HuH-7 (cell line): ENCODE data around the gene TSC22D4.

Experiments used
- DNase-seq: peaks from one replicate; pipeline ENCODE4 v3.0.0; 2011; ENCODE audit warnings: low spot score

The TSC22D4 gene

DNA sequence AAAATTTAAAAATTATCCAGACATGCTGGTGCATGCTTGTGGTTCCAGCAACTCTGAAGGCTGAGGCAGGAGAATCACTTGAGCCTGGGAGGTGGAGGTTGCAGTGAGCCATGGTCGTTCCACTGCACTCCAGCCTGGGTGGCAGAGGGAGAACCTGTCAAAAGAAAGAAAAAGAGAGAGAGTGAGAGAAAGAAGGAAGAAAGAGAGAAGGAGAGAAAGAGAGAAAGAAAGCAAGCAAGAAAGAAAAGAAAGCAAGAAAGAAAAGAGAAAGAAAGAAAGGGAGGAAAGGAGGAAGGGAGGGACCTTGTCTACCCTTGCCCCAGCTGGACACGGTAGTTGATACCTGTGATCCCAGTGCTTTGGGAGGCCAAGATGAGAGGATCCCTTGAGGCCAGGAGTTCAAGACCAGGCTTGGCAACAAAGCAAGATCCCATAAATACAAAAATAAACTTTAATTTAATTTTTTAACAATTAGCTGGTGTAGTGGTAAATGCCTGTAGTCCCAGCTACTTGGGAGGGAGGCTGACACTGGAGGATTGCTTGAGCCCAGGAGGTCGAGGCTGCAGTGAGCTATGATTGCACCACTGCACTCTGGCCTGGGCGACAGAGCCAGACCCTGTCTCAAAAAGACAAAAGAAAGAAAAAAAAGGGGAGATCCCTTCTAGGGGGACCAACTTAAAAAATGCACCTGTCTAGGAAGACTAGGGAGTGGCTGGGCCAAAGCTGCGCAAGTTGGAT is 13.9 kb upstream of the TSC22D4 start:
- no peak for DNase-seq

DNA sequence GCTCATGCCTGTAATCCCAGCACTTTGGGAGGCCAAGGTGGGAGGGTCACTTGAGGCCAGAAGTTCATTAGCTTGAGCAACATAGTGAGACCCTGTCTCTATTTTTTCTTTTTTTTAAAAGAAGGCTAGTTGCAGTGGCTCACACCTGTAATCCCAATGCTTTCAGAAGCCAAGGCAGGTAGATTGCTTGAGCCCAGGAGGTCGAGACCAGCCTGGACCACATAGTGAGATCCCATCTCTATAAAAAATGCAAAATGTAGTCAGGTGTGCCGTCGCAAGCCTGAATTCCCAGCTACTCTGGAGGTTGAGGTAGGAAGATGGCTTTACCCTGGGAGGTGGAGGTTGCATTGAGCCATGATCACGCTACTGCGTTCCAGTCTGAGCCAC is 12.2 kb upstream of the TSC22D4 start:
- no peak for DNase-seq

DNA sequence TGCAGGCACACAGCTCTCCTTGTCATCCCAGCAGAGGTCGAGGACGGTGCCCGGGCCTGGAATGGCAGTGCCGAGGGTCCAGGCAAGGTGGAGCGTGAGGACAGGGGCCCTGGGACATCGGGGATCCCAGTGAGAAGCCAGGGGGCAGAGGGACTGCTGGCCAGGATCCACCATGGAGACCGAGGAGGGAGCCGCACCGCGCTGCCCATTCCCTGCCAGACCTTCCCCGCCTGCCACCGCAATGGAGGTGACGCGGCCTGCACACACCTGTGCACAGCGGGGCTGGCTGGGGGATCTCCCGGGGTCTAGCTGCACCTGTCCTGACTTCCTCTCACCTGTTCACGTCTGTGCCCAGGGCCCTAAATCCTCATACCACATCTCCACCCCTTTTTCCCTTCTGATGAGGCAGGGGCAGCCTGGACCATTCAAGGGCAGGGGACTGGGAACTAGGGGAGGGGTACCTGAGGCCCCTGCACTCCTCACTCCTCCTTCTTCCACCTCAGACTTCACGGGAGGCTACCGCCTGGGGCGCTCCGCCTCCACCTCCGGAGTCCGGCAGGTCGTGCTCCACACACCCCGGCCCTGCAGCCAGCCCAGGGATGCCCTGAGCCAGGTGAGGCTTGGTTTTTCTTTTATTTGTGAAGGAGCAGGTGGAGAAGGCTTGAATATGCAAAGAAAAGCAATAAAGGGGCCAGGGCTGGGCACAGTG is 11.6 kb upstream of the TSC22D4 start:
- DNase-seq, result no peak

DNA sequence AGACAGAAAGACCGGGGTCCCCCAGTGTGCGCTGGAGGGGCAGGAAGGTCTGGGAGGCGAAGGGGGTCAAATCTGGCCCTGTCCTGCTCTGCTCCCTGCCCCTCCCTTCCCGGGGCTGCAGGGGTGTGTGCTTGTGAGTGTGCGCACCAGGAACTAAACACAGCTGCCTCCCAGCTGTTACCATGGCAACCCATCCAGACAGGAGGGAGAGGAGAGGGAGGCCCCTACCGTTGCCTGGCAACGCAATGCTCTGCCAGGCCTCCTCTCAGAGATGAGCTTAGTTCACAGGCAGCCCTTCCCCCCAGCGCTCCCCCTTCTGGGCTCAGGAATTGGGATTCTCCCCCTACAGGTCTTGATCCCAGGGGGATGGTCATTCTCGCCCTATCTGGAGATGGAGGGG is 10.8 kb upstream of the TSC22D4 start:
- DNase-seq, result peak; percentile 74

DNA sequence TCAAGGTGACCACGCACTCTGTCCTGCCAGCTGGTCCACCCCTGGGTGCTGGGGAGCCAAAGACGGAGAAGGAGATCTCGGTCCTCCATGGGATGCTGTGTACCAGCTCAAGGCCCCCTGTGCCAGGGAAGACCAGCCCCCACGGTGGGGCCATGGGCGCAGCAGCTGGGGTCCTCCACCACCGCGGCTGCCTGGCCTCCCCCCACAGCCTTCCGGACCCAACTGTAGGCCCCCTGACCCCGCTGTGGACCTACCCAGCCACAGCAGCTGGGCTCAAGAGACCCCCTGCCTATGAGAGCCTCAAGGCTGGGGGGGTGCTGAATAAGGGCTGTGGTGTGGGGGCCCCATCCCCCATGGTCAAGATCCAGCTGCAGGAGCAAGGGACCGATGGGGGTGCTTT is 10.1 kb upstream of the TSC22D4 start:
- peak; percentile 6 for DNase-seq

DNA sequence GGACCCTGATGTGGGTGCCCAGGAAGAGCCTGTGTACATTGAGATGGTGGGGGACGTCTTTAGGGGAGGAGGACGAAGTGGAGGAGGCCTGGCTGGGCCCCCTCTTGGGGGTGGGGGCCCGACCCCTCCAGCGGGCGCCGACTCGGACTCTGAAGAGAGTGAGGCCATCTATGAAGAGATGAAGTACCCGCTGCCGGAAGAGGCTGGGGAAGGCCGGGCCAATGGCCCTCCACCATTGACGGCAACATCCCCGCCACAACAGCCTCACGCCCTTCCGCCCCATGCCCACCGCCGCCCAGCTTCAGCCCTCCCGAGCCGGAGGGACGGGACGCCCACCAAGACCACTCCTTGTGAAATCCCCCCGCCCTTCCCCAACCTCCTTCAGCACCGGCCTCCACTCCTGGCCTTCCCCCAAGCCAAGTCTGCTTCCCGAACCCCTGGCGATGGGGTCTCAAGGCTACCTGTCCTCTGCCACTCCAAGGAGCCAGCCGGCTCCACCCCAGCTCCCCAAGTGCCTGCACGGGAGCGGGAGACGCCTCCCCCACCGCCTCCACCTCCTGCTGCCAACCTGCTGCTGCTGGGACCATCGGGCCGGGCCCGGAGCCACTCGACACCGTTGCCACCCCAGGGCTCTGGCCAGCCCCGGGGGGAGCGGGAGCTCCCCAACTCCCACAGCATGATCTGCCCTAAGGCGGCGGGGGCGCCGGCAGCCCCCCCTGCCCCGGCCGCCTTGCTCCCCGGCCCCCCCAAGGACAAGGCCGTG is 9.5 kb upstream of the TSC22D4 start:
- peak; percentile 5 for DNase-seq

DNA sequence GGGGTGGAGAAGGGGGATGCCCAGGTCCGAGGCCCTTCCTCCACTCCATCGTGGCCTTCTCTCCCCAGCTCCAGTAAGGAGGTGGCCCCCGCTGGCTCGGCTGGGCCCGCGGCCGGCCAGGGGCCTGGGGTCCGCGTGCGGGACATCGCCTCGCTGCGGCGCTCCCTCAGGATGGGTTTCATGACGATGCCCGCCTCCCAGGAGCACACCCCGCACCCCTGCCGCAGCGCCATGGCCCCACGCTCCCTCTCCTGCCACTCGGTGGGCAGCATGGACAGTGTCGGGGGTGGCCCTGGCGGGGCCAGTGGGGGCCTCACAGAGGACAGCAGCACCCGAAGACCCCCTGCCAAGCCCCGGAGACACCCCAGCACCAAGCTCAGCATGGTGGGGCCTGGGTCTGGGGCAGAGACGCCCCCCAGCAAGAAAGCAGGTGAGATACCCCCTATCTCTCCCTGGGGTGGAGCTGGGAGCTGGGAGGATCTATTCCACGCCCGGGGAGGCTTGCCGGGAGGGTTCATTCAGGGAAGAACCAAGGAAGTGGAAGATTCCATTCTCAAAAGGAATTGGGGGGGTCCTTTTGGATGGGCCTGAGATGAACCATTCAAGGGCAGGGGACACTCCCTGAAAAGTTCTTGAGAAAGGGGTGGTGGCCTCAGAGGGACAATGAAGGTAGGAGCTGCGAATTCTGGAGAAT is 7.9 kb upstream of the TSC22D4 start:
- peak; percentile 47 for DNase-seq

DNA sequence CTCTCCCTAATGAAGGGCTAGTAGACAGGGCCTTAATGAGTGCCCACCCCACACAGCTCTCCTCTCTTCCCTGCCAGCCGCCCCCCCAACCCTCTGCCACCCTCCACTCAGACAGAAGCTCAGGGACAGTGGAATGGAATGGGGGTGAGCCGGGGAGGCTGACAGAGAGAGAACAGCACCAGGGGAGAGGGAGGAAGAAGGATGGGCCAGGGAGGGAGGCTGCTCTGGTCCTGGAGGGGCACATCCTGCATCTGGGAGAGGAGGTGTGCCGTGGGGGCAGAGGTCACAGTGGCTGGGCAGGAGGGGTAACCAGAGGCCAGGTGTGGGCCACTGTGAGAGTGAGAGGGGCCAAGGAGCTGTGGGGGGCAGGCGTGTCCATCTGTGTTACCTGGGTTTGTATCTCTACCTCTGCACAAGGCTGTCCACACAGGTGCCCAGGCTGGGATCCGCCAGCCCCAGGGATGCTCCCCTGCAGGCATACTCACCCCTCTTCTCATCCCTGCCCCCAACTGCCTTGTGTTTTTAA is 7.2 kb upstream of the TSC22D4 start:
- DNase-seq, result peak; percentile 20

DNA sequence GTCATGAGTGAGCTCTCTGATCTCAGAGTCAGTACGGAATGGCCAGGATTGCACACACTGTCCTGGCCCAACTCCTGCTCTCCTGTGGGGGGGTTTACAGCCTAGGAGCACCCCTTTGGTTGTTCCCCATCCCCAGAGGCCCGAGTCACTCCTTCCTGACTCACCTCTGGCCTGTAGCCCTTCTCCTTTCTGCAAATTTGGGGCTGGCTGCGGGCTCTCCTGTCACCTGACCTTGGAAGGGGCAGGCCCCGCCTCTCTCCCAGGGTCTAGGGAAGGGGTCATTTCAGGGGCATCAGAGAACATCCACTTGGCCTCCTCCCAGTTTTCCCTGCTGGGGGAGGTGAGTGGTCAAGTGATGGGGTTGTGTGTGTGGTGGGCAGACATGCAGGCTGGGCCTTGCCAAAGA is 6.5 kb upstream of the TSC22D4 start:
- DNase-seq, result peak; percentile 28

DNA sequence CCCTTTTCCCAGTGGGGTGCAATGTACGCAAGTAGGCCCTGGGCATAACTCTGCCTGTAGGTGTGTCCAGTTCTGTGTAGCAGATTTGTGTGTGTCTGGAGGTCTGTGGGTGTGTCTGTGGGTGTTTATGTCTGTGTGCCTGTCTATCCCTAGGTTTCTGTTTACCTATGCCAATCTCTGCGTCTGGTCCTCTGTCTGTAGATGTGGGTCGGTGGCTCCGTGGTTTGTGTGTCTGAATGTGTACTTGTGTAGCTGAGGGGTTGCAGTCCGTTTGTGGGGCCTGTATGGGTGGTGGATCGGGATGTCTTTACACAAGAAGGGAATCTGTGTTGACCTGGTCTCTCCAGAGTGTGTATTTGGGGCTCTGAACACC is 5.6 kb upstream of the TSC22D4 start:
- DNase-seq, result peak; percentile 18

DNA sequence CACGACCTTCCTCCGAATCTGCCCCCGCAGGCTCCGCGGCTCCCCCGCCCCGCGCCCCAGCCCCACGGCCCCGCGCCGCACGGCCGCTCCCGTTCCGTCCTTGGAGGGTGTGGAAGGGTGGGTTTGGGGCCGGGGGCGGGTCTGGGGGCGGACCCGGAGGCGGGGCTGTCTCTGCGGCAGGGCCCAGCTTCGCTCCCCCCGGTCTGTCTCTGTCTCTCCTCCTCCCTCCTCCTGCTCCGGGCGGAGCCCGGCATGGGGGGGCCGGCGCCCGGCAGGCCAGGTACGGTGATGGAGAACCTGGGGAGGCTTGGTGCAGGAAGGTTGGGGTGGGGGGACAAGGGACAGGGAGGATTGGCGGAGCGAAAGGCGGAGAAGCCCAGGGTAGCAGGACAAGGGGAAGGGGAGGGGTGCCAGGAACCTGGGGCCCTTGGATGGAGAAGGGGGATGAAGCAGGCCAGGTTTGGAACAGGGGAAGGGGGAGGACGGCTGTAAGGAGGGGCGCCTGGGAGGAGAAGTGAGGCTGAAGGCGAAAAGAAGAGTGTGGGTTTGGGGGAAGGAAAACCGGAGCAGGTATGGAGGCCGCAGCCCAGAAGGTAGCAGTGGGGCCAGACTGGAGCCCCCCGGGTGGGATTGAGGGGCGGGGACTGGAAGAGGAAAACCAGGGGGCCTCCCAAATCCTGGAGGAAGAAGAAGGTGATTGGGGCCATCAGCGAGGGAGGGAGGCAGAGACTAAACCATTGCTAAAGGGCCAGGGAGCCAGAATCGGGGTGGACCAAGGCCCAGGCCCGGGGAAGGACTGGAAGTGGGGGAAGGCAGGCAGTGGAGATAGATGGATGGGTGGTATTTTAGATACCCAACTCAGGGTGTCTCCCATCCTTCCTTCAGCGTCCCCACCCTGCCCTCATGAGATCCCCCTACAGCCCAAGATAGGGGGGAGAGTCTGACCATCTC is 5.0 kb upstream of the TSC22D4 start, which contains the start of gene NYAP1:
TSS of gene NYAP1 (plus strand) at position 206 of the 951 bp plus-strand sequence. CDS start 1,385 bp downstream, outside the sequence.
- peak; percentile 92 for DNase-seq

DNA sequence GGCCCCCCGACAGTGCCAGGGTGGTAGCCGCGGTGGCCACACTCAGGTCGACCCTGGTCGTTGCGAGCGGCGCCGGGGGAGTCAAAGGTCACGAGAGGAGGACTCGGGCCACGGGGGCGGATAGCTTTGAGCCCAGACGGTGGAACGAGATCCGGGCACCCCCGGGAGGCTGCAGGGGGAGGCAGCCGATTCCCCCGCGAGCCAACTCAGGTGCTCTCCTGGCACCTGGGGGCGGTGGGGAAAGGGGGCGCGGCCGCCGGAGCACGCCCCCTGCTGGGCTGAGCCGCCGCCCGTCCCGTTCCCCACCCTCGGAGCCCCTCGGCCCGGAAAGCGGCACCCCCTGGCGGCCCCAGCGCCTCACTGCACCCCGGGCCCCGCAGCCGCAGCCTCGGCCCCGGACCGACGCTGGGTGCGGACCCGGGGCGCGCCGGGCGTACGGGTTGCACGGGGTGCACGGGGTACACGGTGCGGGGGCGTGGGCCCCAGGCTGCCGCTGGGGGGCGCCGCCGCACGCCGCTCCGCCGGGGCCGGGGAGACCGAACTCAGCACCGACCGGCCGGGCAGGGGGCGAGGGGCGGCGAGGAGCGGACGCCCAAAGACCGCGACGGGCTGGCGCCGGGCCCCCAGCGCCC is 4.2 kb upstream of the TSC22D4 start:
- DNase-seq, result peak; percentile 92

DNA sequence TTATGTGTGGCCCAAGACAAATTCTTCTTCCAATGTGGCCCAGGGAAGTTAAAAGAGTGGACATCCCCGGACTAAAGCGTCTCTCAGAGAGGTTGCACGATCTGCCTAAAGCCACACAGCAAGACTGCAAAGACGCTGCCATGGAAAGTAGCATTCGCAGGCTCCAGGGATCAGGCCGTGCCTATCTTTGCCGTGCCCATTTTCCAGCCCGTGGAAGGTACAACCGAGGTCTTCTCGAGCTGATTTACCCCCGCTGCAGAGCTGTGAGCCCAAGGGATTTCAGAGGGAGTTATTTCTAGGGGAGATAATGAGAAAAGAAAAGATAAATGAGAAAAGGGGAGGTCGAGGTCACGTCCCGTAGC is 3.7 kb upstream of the TSC22D4 start:
- DNase-seq, result no peak

DNA sequence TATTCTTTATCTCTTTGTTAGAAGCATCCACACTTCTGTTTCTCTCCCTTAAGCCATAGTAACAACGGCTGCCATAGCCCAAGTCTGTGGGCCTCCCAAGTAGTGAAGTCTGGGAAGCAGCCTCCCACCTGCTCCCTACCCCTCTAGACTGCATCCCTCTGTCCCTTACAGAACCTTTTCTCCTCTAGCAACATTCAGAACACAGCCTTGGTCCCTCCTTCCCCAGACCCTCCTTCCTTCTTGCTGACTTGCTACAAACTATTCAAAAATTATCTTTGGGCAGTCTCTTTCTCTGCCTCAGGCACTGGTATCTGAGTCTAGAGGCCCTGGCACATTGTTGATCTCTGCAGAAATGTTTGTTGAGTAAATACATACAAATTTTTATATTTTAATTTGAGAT is 2.5 kb upstream of the TSC22D4 start:
- DNase-seq, result no peak

DNA sequence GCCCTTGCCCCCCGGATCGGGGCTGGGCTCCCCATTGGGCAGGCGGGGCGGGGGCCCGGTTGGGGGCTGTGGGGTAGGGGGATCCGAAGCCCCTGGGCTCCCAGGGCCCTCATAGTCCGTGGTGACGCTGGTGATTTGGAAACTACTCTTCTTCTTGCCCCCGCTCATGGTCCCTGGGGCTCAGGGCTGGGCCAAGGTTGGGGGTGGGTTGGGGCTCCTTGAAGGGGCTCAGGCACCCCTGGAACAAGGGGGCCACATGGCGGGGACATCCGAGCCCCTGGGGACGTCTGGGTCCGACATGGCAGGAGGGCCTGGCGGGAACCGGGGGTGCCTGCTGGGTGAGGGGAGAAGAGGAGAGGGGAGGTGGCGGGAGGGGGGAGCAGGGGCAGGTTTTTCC is 1.1 kb downstream of the TSC22D4 start:
- no peak for DNase-seq

DNA sequence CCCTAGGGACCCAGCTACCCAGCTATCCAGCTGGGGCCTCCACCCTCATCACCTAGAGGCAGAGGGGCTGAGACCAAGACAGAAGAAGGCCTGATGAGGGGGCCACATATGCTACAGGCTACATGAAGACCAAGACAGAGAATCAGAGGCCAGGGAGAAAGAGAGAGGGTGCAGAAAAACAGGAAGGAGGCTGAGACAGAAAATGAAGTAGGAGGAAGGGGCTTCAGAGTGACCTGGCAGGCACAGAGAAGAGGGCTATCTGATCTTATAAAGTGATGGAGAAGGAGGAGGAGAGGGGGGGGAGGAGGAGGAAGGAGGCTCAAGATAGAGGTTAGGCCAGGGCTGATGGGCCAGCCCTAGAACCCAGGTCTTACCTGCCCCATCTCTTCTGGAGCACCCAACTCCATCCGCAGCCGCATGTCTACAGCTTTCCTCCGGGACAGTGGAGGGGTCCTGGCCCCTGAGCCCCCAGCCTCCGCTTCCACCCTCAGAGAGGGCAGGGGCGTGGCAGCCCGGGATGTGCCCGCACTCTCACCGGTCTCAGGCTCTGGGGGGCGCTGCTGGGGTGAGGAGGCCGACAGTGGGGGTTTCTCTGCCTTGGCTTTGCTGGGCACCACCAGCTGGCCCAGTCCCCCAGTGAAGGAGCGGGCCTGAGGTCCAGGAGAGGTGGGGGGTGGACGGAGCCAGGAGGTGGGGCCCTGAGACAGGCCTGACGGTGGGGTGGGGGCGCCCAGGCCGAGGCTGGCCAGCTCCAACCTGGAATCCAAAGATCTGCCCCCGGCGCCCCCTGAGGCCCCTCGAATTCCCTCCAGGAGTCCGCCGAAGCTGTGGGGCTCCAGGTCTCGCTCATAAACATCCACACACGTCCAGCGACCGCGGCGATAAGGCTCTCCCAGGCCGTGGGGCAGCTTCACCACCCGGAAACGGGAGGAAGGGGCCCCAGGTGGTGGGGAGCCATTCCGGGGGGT is 1.8 kb downstream of the TSC22D4 start:
- DNase-seq, result no peak

DNA sequence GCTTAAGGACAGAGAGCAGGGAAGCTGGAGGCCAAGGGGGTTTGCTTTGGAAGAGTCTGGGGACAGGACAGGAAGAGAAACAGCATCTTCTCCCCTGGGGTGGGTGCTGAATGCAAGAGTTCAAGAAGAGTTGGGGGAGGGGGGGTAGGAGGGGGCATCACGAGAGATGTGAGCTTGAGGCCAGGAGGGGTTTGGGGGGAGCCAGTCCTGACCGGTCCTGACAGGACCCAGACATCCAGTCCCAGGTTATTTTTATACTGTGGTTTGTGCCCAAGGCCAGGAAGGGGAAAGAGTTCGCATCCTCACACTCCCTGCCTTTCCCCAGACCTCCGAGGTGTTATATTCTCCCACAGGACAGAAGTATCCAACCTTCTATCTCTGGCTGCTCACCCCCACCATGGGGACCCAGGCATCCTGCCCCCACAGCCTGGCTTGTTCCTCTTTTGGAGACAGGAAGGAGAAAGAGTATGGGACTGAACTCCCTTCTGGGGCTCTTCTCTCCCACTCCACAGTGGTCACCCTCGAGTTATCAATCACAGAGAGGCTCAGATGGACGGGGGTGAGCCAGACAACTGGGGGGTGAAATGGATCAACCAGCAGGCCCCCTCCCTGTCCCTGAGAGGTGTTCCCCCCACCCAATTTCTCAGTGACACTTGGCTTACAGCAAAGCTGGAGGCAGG is 2.8 kb downstream of the TSC22D4 start:
- no peak for DNase-seq

DNA sequence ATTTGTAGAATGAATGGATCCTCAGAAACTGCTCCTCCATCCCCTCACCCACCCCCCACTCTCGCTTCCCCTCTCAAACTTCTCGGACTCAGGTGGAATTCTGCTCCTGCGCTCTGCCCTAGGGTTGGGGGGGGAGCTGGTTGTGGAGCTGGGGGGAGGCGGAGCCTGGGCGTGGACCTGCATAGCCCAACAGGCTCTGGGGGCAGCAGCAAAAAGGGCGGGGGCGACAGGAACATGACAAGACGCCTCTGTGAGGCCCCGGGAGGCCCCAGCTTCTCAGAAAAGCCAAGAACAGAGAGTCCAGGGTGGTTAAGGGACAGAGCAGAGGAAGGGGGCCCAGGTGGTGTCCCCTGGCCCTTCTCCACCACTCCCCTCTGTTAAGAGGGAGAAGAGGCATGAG is 3.5 kb downstream of the TSC22D4 start:
- DNase-seq, result no peak
